HepG2 (cell line): Measurements from ENCODE around the gene ZNF221. TPM values are rescaled to one million over a fixed set of nuclear protein-coding genes. Genes with fewer than 3 reads are reported as not detected.
A peak's percentile ranks its signal among the peaks of the same experiment; 100 is the strongest.

Experiments used
- ARID3A ChIP-seq: IDR thresholded peaks from 2 replicates; pipeline ENCODE4 v1.6.1; 2012; ENCODE audit warnings: low read depth, low read length, improper control_type of control experiment
- ATM ChIP-seq: fragments of 450-650 bp; IDR thresholded peaks from 2 replicates; pipeline ENCODE4 v1.7.1; 2017; ENCODE audit warnings: mild to moderate bottlenecking, borderline replicate concordance
- FOXA3 ChIP-seq: IDR thresholded peaks from 2 replicates; pipeline ENCODE4 v1.6.1; 2016; ENCODE audit warnings: missing genetic modification reagents, missing compliant biosample characterization
- GATAD2A ChIP-seq: IDR thresholded peaks from 2 replicates; pipeline ENCODE4 v1.6.1; 2016
- GPN1 ChIP-seq: sonication (generic); formaldehyde crosslinking; IDR thresholded peaks from 2 replicates; pipeline ENCODE4 v1.5.1; 2020; ENCODE audit warnings: missing genetic modification reagents, borderline replicate concordance
- HMGXB3 ChIP-seq: sonication (generic); formaldehyde crosslinking; IDR thresholded peaks from 2 replicates; pipeline ENCODE4 v1.4.0; 2020; ENCODE audit warnings: missing genetic modification reagents, borderline replicate concordance
- MAFK ChIP-seq, 2 experiments: IDR thresholded peaks in 1 of 2; conservative IDR thresholded peaks in 1 of 2; 2 replicates each; pipeline ENCODE4 v1.6.1; 2011; ENCODE audit warnings: improper control_type of control experiment in 2 of 2, low read length in 2 of 2
- MED8 ChIP-seq: sonication (generic); formaldehyde crosslinking; IDR thresholded peaks from 2 replicates; pipeline ENCODE4 v1.8.1; 2023; ENCODE audit warnings: mild to moderate bottlenecking, missing genetic modification reagents; ENCODE audit not compliant: insufficient replicate concordance
- NCOA5 ChIP-seq: sonication (generic); formaldehyde crosslinking; IDR thresholded peaks from 2 replicates; pipeline ENCODE4 v1.4.0; 2020; ENCODE audit warnings: missing genetic modification reagents
- PRDM10 ChIP-seq: sonication (generic); formaldehyde crosslinking; IDR thresholded peaks from 2 replicates; pipeline ENCODE4 v1.4.0; 2020; ENCODE audit warnings: low read depth, missing genetic modification reagents
- SIN3A ChIP-seq: IDR thresholded peaks from 2 replicates; pipeline ENCODE4 v1.6.1; 2011; ENCODE audit warnings: low read depth, mild to moderate bottlenecking, control low read depth, low read length, borderline replicate concordance
- SNAI1 ChIP-seq: sonication (generic); formaldehyde crosslinking; IDR thresholded peaks from 2 replicates; pipeline ENCODE4 v1.5.0; 2020; ENCODE audit warnings: mild to moderate bottlenecking, missing genetic modification reagents, borderline replicate concordance
- TBX3 ChIP-seq: fragments of 450-650 bp; IDR thresholded peaks from 2 replicates; pipeline ENCODE4 v1.6.1; 2017; ENCODE audit warnings: antibody characterized with exemption, mild to moderate bottlenecking, inconsistent platforms, borderline replicate concordance
- ZFYVE20 ChIP-seq: sonication (generic); formaldehyde crosslinking; IDR thresholded peaks from 2 replicates; pipeline ENCODE4 v1.8.0; 2023; ENCODE audit warnings: low read depth, mild to moderate bottlenecking, moderate library complexity, missing genetic modification reagents, borderline replicate concordance
- ZNF143 ChIP-seq: sonication (generic); formaldehyde crosslinking; IDR thresholded peaks from 2 replicates; pipeline ENCODE4 v1.4.0; 2020; ENCODE audit warnings: missing genetic modification reagents
- ZNF556 ChIP-seq: sonication (generic); formaldehyde crosslinking; IDR thresholded peaks from 2 replicates; pipeline ENCODE4 v1.4.0; 2020; ENCODE audit warnings: mild to moderate bottlenecking, missing genetic modification reagents, borderline replicate concordance
- ZNF558 ChIP-seq: sonication (generic); formaldehyde crosslinking; IDR thresholded peaks from 2 replicates; pipeline ENCODE4 v1.9.0; 2022; ENCODE audit warnings: mild to moderate bottlenecking, missing genetic modification reagents, borderline replicate concordance
- ZSCAN20 ChIP-seq: sonication (generic); formaldehyde crosslinking; IDR thresholded peaks from 2 replicates; pipeline ENCODE4 v1.4.0; 2020; ENCODE audit warnings: missing genetic modification reagents, mild to moderate bottlenecking, borderline replicate concordance
- polyA plus RNA-seq, 8 experiments: library from polyadenylated mRNA; depleted of rRNA in 3 of 8; stranded (reverse) in 7 of 8; unstranded in 1 of 8; fragments of >200 nt; fragmentation: Illumina TruSeq in 4 of 8; extraction: Trizol in 4 of 8; gene quantifications; 2 replicates each; pipeline versions ENCODE4 v1.2.1 to v1.2.3, GENCODE V29; 2011 to 2016; ENCODE audit warnings: low read depth in 4 of 8, missing spikeins in 1 of 8, mixed read lengths in 1 of 8; ENCODE audit not compliant: insufficient read depth in 1 of 8
- total RNA-seq, 5 experiments: library from RNA; depleted of rRNA; stranded (reverse); fragments of >200 nt; fragmentation: Illumina TruSeq; extraction: Trizol; gene quantifications; 2 replicates each; pipeline ENCODE4 v1.2.3, GENCODE V29; 2016; ENCODE audit warnings: low read depth in 1 of 5

The ZNF221 gene
- total and polyA plus RNA-seq, 2 of the 13 experiments (the other 11 are each of a cell fraction or from before 2014, with no cell fraction given): 0.48 to 3.4 TPM

GRCh38 chr19:43950834-43951645, at the start of gene ZNF221 (continued):
- TF ChIP-seq ARID3A: no peak
- no peak for TF ChIP-seq SIN3A
- TF ChIP-seq ZNF143 (CRISPR knock-in tag): peak; percentile 99
- TF ChIP-seq PRDM10 (CRISPR knock-in tag): peak; percentile 49; the same call in 1 of the 2 replicates
- TF ChIP-seq GPN1 (CRISPR knock-in tag): no peak
- TF ChIP-seq ATM: no peak
- no peak for TF ChIP-seq TBX3
- peak; percentile 55; the same call in 1 of the 2 replicates for TF ChIP-seq FOXA3 (CRISPR knock-in tag)
- no peak for TF ChIP-seq SNAI1 (CRISPR knock-in tag)
- TF ChIP-seq NCOA5 (CRISPR knock-in tag): no peak
- TF ChIP-seq HMGXB3 (CRISPR knock-in tag): peak; percentile 55; the same call in 1 of the 2 replicates
- no peak for TF ChIP-seq ZFYVE20 (CRISPR knock-in tag)
- no peak for TF ChIP-seq MAFK (conservative IDR thresholded peaks at IDR 0.05 in 1 of 2, IDR thresholded peaks at IDR 0.05 in 1 of 2; ENCODE audit: low read length in 2 of 2)
- TF ChIP-seq MED8 (CRISPR knock-in tag): no peak
- no peak for TF ChIP-seq ZSCAN20
- TF ChIP-seq GATAD2A: peak; percentile 73
- TF ChIP-seq ZNF556 (CRISPR knock-in tag): peak; percentile 54; the same call in 1 of the 2 replicates
- no peak for TF ChIP-seq ZNF558 (CRISPR knock-in tag)
